K562 (cell line): ENCODE measurements around the gene COX20. TPM values are rescaled to one million over a fixed set of nuclear protein-coding genes. Genes with fewer than 3 reads are reported as not detected.

Experiments
- DMBX1 ChIP-seq: fragments of 250-450 bp; sonication (Bioruptor Pico); IDR thresholded peaks from 2 replicates; pipeline ENCODE4 v1.8.0; 2022; ENCODE audit warnings: inconsistent platforms, mild to moderate bottlenecking, moderate library complexity, borderline replicate concordance
- HDAC3 ChIP-seq: fragments of 450-650 bp; IDR thresholded peaks from 2 replicates; pipeline ENCODE4 v1.6.1; 2018; ENCODE audit warnings: borderline replicate concordance, mild to moderate bottlenecking, moderate library complexity; ENCODE audit not compliant: partially characterized antibody
- KDM2B ChIP-seq: fragments of 250-450 bp; sonication (Bioruptor Pico); IDR thresholded peaks from 2 replicates; pipeline ENCODE4 v1.8.0; 2021; ENCODE audit warnings: mild to moderate bottlenecking, moderate library complexity
- KLF6 ChIP-seq: fragments of 250-450 bp; sonication (Bioruptor Pico); IDR thresholded peaks from 2 replicates; pipeline ENCODE4 v1.4.0; 2020; ENCODE audit warnings: mild to moderate bottlenecking, moderate library complexity, borderline replicate concordance
- L3MBTL2 ChIP-seq: fragments of 450-650 bp; IDR thresholded peaks from 2 replicates; pipeline ENCODE4 v1.6.1; 2016; ENCODE audit warnings: mild to moderate bottlenecking, moderate library complexity
- MCM3 ChIP-seq: fragments of 450-650 bp; IDR thresholded peaks from 2 replicates; pipeline ENCODE4 v1.6.1; 2016
- NR4A1 ChIP-seq, 2 experiments: fragments of 250-450 bp in 1 of 2; fragments of 450-650 bp in 1 of 2; sonication (Bioruptor Pico) in 1 of 2; IDR thresholded peaks; 2 replicates each; pipeline versions ENCODE4 v1.4.0 to v1.6.1; 2016 to 2020; ENCODE audit warnings: mild to moderate bottlenecking in 2 of 2, missing compliant biosample characterization in 1 of 2, missing genetic modification characterization in 1 of 2, moderate library complexity in 1 of 2
- POLR3G ChIP-seq: IDR thresholded peaks from 2 replicates; pipeline ENCODE4 v1.6.1; 2011; ENCODE audit not compliant: insufficient read length, insufficient replicate concordance; ENCODE audit errors: extremely low read depth
- RBM14 ChIP-seq: fragments of 200-400 bp; formaldehyde crosslinking; IDR thresholded peaks from 2 replicates; pipeline ENCODE4 v1.6.1; 2018; ENCODE audit warnings: low read depth, mild to moderate bottlenecking, low read length, moderate library complexity, borderline replicate concordance; ENCODE audit not compliant: insufficient read depth
- RNF2 ChIP-seq: sonication (generic); IDR thresholded peaks from 2 replicates; pipeline ENCODE4 v1.6.1; 2016
- ZBTB17 ChIP-seq: fragments of 450-650 bp; formaldehyde crosslinking; IDR thresholded peaks from 2 replicates; pipeline ENCODE4 v1.4.0; 2020; ENCODE audit warnings: mild to moderate bottlenecking
- ZKSCAN8 ChIP-seq: fragments of 200-800 bp; sonication (Bioruptor generic); IDR thresholded peaks from 2 replicates; pipeline ENCODE4 v1.6.1; 2016; ENCODE audit warnings: missing genetic modification characterization, missing compliant biosample characterization
- ZNF239 ChIP-seq: fragments of 250-450 bp; sonication (Bioruptor Pico); IDR thresholded peaks from 2 replicates; pipeline ENCODE4 v1.4.0; 2020; ENCODE audit warnings: mild to moderate bottlenecking
- polyA plus RNA-seq, 8 experiments: library from polyadenylated mRNA; depleted of rRNA in 4 of 8; stranded (reverse) in 5 of 8; unstranded in 3 of 8; fragments of >200 nt; fragmentation: Nextera tagmentation in 2 of 8; fragmentation: Illumina TruSeq in 1 of 8; extraction: Ambion mirVana in 2 of 8; extraction: Trizol in 1 of 8; gene quantifications; 2 replicates each; pipeline versions ENCODE4 v1.2.1 to v1.2.3, GENCODE V29; 2011 to 2014; ENCODE audit warnings: inconsistent platforms in 1 of 8, missing spikeins in 1 of 8
- total RNA-seq, 7 experiments: library from RNA; depleted of rRNA in 6 of 7; stranded (reverse); fragments of >200 nt in 6 of 7; fragmentation: Illumina TruSeq in 2 of 7; extraction: Trizol in 2 of 7; gene quantifications; 2 replicates each; pipeline versions ENCODE4 v1.2.1 to v1.2.3, GENCODE V29; 2011 to 2021; ENCODE audit warnings: low replicate concordance in 1 of 7
- TF ChIP-seq, protein P1 (sequence below): fragments of 450-650 bp; IDR thresholded peaks from 2 replicates; pipeline ENCODE4 v1.6.1; 2017; ENCODE audit warnings: antibody characterized with exemption
- TF ChIP-seq, protein P2 (sequence below): fragments of 250-450 bp; sonication (Bioruptor Pico); IDR thresholded peaks from 2 replicates; pipeline ENCODE4 v1.4.0; 2020; ENCODE audit warnings: mild to moderate bottlenecking
- TF ChIP-seq, protein P3 (sequence below), 2 experiments: fragments of 450-650 bp in 1 of 2; sonication (generic) in 1 of 2; formaldehyde crosslinking in 1 of 2; IDR thresholded peaks; 2 replicates each; pipeline versions ENCODE4 v1.7.1 to v1.9.0; 2016 to 2022; ENCODE audit warnings: inconsistent platforms in 1 of 2, mild to moderate bottlenecking in 1 of 2, missing genetic modification reagents in 1 of 2

COX20 gene
- total and polyA plus RNA-seq, 9 of the 15 experiments (the other 6 are each of a cell fraction or from before 2014, with no cell fraction given), result 41.5 to 192 (median 84.3) TPM

DNA sequence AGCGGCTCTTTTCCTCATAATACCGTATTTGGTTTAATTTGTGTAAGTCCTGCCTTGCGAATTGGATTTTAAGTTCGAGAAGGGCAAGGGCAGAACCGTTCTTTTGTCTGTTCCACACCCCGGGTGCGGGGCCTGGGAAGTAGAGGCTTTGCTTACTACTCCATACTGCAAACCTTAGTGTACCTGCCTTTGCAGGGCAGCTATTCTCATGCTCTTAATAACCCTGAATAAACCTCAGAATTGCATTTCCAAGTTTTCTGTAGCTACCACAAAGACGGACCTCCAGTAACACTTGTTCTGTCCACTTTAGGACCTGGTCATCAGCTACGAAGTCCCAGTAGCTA lies 29.5 kb downstream of the COX20 start (continued):
- TF ChIP-seq KLF6 (CRISPR knock-in tag), result 0 out of 2 replicates have a peak, but pooled peaks have one; percentile 22
- no peak; the same call in 1 of the 2 replicates for TF ChIP-seq ZKSCAN8 (CRISPR knock-in tag)
- TF ChIP-seq, protein P1, sequence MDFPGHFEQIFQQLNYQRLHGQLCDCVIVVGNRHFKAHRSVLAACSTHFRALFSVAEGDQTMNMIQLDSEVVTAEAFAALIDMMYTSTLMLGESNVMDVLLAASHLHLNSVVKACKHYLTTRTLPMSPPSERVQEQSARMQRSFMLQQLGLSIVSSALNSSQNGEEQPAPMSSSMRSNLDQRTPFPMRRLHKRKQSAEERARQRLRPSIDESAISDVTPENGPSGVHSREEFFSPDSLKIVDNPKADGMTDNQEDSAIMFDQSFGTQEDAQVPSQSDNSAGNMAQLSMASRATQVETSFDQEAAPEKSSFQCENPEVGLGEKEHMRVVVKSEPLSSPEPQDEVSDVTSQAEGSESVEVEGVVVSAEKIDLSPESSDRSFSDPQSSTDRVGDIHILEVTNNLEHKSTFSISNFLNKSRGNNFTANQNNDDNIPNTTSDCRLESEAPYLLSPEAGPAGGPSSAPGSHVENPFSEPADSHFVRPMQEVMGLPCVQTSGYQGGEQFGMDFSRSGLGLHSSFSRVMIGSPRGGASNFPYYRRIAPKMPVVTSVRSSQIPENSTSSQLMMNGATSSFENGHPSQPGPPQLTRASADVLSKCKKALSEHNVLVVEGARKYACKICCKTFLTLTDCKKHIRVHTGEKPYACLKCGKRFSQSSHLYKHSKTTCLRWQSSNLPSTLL, result no peak
- no peak for TF ChIP-seq NR4A1 (CRISPR knock-in tag; IDR thresholded peaks at IDR 0.05)
- TF ChIP-seq NR4A1 (tag; IDR thresholded peaks at IDR 0.05), result no peak
- TF ChIP-seq HDAC3, result no peak
- TF ChIP-seq MCM3, result no peak
- no peak for TF ChIP-seq L3MBTL2
- TF ChIP-seq ZNF239 (CRISPR knock-in tag), result 0 out of 2 replicates have a peak, but pooled peaks have one; percentile 13
- no peak for TF ChIP-seq RNF2
- no peak for TF ChIP-seq POLR3G
- TF ChIP-seq, protein P2, sequence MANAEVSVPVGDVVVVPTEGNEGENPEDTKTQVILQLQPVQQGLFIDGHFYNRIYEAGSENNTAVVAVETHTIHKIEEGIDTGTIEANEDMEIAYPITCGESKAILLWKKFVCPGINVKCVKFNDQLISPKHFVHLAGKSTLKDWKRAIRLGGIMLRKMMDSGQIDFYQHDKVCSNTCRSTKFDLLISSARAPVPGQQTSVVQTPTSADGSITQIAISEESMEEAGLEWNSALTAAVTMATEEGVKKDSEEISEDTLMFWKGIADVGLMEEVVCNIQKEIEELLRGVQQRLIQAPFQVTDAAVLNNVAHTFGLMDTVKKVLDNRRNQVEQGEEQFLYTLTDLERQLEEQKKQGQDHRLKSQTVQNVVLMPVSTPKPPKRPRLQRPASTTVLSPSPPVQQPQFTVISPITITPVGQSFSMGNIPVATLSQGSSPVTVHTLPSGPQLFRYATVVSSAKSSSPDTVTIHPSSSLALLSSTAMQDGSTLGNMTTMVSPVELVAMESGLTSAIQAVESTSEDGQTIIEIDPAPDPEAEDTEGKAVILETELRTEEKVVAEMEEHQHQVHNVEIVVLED (CRISPR knock-in tag), result no peak
- TF ChIP-seq KDM2B, result no peak
- no peak for TF ChIP-seq RBM14
- TF ChIP-seq ZBTB17 (CRISPR knock-in tag), result no peak
- no peak for TF ChIP-seq DMBX1 (CRISPR knock-in tag)
- TF ChIP-seq, protein P3, sequence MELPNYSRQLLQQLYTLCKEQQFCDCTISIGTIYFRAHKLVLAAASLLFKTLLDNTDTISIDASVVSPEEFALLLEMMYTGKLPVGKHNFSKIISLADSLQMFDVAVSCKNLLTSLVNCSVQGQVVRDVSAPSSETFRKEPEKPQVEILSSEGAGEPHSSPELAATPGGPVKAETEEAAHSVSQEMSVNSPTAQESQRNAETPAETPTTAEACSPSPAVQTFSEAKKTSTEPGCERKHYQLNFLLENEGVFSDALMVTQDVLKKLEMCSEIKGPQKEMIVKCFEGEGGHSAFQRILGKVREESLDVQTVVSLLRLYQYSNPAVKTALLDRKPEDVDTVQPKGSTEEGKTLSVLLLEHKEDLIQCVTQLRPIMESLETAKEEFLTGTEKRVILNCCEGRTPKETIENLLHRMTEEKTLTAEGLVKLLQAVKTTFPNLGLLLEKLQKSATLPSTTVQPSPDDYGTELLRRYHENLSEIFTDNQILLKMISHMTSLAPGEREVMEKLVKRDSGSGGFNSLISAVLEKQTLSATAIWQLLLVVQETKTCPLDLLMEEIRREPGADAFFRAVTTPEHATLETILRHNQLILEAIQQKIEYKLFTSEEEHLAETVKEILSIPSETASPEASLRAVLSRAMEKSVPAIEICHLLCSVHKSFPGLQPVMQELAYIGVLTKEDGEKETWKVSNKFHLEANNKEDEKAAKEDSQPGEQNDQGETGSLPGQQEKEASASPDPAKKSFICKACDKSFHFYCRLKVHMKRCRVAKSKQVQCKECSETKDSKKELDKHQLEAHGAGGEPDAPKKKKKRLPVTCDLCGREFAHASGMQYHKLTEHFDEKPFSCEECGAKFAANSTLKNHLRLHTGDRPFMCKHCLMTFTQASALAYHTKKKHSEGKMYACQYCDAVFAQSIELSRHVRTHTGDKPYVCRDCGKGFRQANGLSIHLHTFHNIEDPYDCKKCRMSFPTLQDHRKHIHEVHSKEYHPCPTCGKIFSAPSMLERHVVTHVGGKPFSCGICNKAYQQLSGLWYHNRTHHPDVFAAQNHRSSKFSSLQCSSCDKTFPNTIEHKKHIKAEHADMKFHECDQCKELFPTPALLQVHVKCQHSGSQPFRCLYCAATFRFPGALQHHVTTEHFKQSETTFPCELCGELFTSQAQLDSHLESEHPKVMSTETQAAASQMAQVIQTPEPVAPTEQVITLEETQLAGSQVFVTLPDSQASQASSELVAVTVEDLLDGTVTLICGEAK (IDR thresholded peaks at IDR 0.05), result no peak
- TF ChIP-seq, protein P3 (CRISPR knock-in tag; IDR thresholded peaks at IDR 0.05), result no peak
